Lower lobe of right lung (tissue), 2 donors: Measurements from ENCODE around the gene MED8. TPM values are rescaled to one million over a fixed set of nuclear protein-coding genes. Genes with fewer than 3 reads are reported as not detected.
"Not testable (repeated sequence)": the region's sequence is repeated elsewhere in the genome, so short reads cannot be mapped to it uniquely, and the experiment has no call there.

Experiments
- ATAC-seq, 2 donors: fragments of 200-7000 bp; cut with Tn5 transposase; one replicate each; pipeline ENCODE4 v1.9.1; 2020 to 2022; ENCODE audit warnings: mild to moderate bottlenecking in 2 of 2, moderate library complexity in 2 of 2
- DNase-seq: peaks from one replicate; pipeline ENCODE4 v3.0.0-alpha.2; 2020
- H3K27ac ChIP-seq: fragments of 200-600 bp; one replicate; pipeline ENCODE4 v1.8.0; 2022
- H3K27me3 ChIP-seq: fragments of 200-600 bp; one replicate; pipeline ENCODE4 v1.8.0; 2022; ENCODE audit warnings: low read depth
- H3K36me3 ChIP-seq: fragments of 200-600 bp; one replicate; pipeline ENCODE4 v1.8.0; 2022; ENCODE audit warnings: mild to moderate bottlenecking
- H3K4me1 ChIP-seq: fragments of 200-600 bp; one replicate; pipeline ENCODE4 v1.8.0; 2022
- H3K4me3 ChIP-seq: fragments of 200-600 bp; one replicate; pipeline ENCODE4 v1.8.0; 2022; ENCODE audit warnings: mild to moderate bottlenecking
- H3K9me3 ChIP-seq: fragments of 200-600 bp; one replicate; pipeline ENCODE4 v1.8.0; 2022
- intact Hi-C: fragments of 100-400 bp; cut with DNase I; formaldehyde crosslinking; loops from one replicate; pipeline ENCODE4 v1.11.0; 2022
- total RNA-seq: library from RNA; stranded (reverse); fragmentation: NEBNext Ultra II Directional; extraction: Animal tissue kit (Norgen Biotek cat#: 25700); gene quantifications from one replicate; pipeline ENCODE4 v1.2.1, GENCODE V29; 2021
- TF ChIP-seq, protein P1 (sequence below): fragments of 200-600 bp; IDR thresholded peaks from one replicate; pipeline ENCODE4 v1.8.0; 2022; ENCODE audit warnings: antibody characterized with exemption, mild to moderate bottlenecking
- donor health status: DM: no; HTN: yes; CAD: no; lungs with severe emphysema.

The MED8 gene
- total RNA-seq, 1 donor from 2014 or later, result 35.4 TPM

DNA sequence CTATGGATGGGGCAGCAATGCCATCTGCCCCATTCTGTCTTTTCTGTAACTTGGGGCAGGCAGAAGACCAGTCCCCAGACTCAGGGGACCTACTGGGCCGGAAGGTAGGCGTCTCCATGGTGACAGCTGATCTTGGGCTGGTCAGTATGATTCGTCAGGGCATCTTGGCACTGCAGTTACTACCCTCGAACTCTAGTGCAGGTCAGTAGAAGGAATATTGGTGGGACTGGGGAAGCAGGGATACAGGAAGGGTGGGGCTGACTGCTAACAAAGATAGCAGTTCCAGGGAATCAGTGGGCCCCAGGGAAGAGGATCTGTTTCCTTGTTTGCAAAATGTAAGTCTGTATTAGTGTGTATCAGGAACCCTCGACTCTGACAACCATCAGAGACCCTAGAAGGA is 26.3 kb upstream of the MED8 start:
- H3K4me1 ChIP-seq, result peaks cover 4% of the 10 kb centered on the region
- H3K9me3 ChIP-seq, result no peaks in the 10 kb centered on the region
- H3K36me3 ChIP-seq, result peaks cover 67% of the 10 kb centered on the region
- ATAC-seq (no peak), DNase-seq (no peak)
- intact Hi-C loops, result loop anchor here (10.0 kb wide), 1 partner anchor 191 kb away; no protein-coding TSS in a partner anchor
- TF ChIP-seq, protein P1, sequence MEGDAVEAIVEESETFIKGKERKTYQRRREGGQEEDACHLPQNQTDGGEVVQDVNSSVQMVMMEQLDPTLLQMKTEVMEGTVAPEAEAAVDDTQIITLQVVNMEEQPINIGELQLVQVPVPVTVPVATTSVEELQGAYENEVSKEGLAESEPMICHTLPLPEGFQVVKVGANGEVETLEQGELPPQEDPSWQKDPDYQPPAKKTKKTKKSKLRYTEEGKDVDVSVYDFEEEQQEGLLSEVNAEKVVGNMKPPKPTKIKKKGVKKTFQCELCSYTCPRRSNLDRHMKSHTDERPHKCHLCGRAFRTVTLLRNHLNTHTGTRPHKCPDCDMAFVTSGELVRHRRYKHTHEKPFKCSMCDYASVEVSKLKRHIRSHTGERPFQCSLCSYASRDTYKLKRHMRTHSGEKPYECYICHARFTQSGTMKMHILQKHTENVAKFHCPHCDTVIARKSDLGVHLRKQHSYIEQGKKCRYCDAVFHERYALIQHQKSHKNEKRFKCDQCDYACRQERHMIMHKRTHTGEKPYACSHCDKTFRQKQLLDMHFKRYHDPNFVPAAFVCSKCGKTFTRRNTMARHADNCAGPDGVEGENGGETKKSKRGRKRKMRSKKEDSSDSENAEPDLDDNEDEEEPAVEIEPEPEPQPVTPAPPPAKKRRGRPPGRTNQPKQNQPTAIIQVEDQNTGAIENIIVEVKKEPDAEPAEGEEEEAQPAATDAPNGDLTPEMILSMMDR, result no peak
- no peak overlapping the region for H3K4me3 ChIP-seq
- H3K27ac ChIP-seq, result peak overlapping the region; percentile 42
- no peaks in the 10 kb centered on the region for H3K27me3 ChIP-seq

DNA sequence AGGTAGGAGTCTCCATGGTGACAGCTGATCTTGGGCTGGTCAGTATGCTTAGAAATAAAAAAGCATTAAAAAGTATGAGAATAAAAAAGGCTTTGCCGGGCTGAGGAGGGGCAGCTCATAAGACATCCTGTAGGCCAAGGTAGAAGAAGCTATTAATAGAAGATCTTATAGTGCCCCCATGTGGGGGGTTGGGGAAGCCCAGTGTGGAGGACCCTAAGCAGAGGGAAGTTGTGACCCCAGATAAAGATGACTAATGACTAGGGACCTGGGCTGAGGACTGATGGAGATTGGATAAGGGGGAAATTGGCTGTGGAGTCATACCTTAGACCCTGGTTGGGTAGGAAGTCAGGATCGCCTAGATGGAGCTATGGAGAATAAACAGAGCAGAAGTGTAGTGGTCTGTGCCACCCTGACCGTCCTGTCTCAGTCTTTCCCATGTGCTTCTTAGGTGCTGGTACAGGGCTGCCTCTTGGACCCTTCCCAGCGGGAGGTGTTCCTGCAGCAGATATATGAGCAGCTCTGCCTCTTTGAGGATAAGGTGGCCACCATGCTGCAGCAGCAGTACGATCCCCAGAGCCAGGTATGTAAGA is 25.1 kb upstream of the MED8 start:
- TF ChIP-seq, protein P1, result peak; percentile 74
- peaks cover 4% of the 10 kb centered on the region for H3K4me1 ChIP-seq
- no peaks in the 10 kb centered on the region for H3K27me3 ChIP-seq
- no peak for DNase-seq
- H3K9me3 ChIP-seq, result no peaks in the 10 kb centered on the region
- intact Hi-C loops, result loop anchor here (10.0 kb wide), 1 partner anchor 190 kb away; no protein-coding TSS in a partner anchor
- no peak overlapping the region for H3K4me3 ChIP-seq
- no peak overlapping the region for H3K27ac ChIP-seq
- H3K36me3 ChIP-seq, result peaks cover 65% of the 10 kb centered on the region
- peak; percentile 86 to 92 for ATAC-seq

DNA sequence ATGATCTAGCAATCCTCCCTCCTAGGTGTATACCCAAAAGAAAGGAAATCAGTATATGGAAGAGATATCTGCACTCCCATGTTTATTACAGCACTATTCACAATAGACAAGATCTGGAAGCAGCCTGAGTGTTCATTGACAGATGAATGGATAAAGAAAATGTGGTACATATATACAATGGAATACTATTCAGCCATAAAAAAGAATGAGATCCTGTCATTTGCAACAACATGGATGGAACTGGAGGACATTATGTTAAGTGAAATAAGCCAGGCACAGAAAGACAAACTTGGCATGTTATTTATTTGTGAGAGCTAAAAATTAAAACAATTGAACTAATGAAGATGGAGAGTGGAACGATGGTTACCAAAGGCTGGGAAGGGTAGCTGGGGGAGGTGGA is 23.8 kb upstream of the MED8 start:
- peaks cover 64% of the 10 kb centered on the region for H3K36me3 ChIP-seq
- not testable (repeated sequence) for H3K27ac ChIP-seq, H3K4me1 ChIP-seq, H3K27me3 ChIP-seq, ATAC-seq, DNase-seq, H3K9me3 ChIP-seq, H3K4me3 ChIP-seq
- intact Hi-C loops, result loop anchor here (10.0 kb wide), 1 partner anchor 189 kb away; no protein-coding TSS in a partner anchor

DNA sequence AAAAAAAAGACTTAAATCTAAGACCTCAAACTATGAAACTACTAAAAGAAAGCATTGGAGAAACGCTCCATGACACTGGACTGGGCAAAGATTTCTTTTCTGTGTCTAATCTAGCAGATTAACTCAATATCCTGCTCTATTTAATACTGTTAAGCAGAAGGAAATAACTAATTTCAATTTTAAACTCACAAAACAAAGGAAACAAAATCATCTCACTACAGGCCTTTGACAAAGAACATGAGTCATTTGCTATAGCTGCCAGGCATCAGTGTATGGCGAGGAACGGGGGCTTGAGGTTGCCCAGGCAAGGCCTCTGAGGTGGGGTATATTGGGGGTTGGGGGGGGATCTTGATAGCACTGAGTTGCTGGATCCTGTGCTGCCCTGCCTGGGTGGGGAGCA is 21.0 kb upstream of the MED8 start:
- intact Hi-C loops, result loop anchor here (10.0 kb wide), 1 partner anchor 186 kb away; no protein-coding TSS in a partner anchor
- Histone ChIP-seq H3K36me3 (peaks cover 64% of the 10 kb centered on the region), H3K4me3 (no peak overlapping the region), H3K9me3 (no peaks in the 10 kb centered on the region), H3K27me3 (no peaks in the 10 kb centered on the region), H3K4me1 (peaks cover 4% of the 10 kb centered on the region), H3K27ac (no peak overlapping the region)
- DNase-seq (no peak), ATAC-seq (no peak)
- TF ChIP-seq, protein P1, result no peak

DNA sequence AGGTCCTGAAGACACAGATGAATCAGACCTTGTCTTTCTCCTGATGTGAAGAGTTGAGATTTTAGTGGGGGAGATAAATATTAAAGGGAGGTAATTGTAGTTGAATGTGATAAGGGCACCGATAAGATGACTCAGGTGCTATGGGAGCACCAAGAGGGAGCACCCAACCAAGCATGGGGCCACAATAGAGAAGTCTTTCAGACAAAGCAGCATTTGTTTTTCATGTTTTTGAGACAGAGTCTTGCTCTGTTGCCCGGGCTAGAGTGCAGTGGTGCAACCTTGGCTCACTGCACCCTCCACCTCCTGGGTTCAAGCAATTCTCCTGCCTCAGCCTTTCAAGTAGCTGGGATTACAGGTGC is 16.3 kb upstream of the MED8 start:
- TF ChIP-seq, protein P1, result no peak
- Histone ChIP-seq H3K27ac (no peak overlapping the region), H3K4me1 (no peaks in the 10 kb centered on the region), H3K27me3 (no peaks in the 10 kb centered on the region), H3K36me3 (peaks cover 78% of the 10 kb centered on the region), H3K4me3 (no peak overlapping the region), H3K9me3 (no peaks in the 10 kb centered on the region)
- intact Hi-C loops, result no loop called here
- DNase-seq (no peak), ATAC-seq (no peak)

DNA sequence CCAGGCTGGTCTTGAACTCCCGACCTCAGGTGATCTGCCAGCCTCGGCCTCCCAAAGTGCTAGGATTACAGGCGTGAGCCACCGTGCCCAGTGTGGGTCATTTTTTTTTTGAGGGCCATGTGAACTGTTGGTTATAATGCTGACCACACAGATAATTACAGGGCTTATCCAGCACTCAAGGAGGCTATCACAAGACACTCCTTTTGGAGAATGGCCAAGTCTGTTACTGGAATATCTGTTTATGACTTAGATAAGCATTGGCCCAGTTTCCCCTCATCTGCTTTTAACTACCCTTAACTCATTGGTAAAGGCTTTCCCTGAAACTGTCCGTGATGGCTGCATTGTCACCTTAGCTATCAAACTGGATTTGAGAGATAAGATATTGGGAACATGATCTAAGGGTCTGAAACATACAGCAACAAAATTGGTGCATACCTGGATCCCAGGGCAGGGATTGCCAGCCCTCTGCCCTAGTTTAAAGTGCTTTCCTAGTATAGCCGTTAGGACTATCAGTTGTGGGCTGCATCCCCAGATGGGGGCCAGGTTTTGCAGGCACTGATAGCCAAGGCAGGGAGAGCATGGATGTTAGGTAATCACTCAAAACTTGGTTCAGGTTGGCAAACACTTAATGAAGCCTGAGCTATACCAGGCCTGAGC is 15.7 kb upstream of the MED8 start:
- Histone ChIP-seq H3K36me3 (peaks cover 75% of the 10 kb centered on the region), H3K9me3 (no peaks in the 10 kb centered on the region), H3K4me1 (no peaks in the 10 kb centered on the region), H3K27me3 (no peaks in the 10 kb centered on the region), H3K27ac (no peak overlapping the region), H3K4me3 (no peak overlapping the region)
- TF ChIP-seq, protein P1, result no peak
- intact Hi-C loops, result no loop called here
- no peak for DNase-seq
- no peak for ATAC-seq
